Stomach (tissue), 4 donors: ENCODE measurements around the gene RD3L.

Experiments used
- POLR2A ChIP-seq, 4 donors: fragments of 450-650 bp; IDR thresholded peaks; one replicate each; pipeline ENCODE4 v1.6.1; 2016; ENCODE audit warnings: antibody characterized with exemption in 4 of 4, control low read depth in 2 of 4, mild to moderate bottlenecking in 1 of 4, moderate library complexity in 1 of 4
- POLR2AphosphoS5 ChIP-seq, 3 donors: sonication (generic); formaldehyde crosslinking; IDR thresholded peaks; one replicate each; pipeline ENCODE4 v1.6.1; 2016; ENCODE audit warnings: antibody characterized with exemption in 3 of 3

DNA sequence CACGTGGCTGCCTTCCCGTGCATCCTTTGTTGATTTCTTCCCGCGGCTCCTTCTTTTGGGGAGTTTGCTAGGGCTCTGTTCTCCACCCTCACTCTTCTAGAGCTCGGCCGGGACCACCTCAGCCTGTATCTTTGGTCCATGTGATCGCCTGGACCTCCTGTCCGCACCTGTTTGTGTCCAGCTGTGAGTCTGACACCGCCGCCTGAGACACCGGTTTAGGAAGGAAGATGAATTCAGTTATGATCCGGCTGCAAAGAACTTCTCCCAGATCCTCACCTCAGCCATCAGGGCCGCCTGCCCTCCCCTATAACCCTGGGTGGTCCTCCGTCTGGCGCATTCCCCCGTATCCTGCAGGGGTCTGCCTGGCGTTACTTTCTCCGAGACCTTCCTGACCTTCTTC lies 14.8 kb downstream of the RD3L start:
- TF ChIP-seq POLR2AphosphoS5 (IDR thresholded peaks at IDR 0.05) (no peak), POLR2A (IDR thresholded peaks at IDR 0.05) (no peak)
